Muscle layer of duodenum (tissue), 2 donors: Measurements from ENCODE around the gene ZSCAN25.
A peak's percentile ranks its signal among the peaks of the same experiment; 100 is the strongest.

Source experiments
- H3K27ac ChIP-seq: one replicate; pipeline ENCODE4 v1.7.0; 2013; ENCODE audit warnings: mild to moderate bottlenecking, low read length
- H3K27me3 ChIP-seq: one replicate; pipeline ENCODE4 v1.7.0; 2013; ENCODE audit warnings: low read depth, mild to moderate bottlenecking, control low read depth, low read length
- H3K36me3 ChIP-seq, 2 donors: one replicate each; pipeline ENCODE4 v1.7.0; 2013; ENCODE audit warnings: low read length in 2 of 2, control low read depth in 1 of 2, mild to moderate bottlenecking in 1 of 2; ENCODE audit not compliant: insufficient read depth in 2 of 2, control insufficient read depth in 1 of 2
- H3K4me1 ChIP-seq, 2 donors: one replicate each; pipeline ENCODE4 v1.7.0; 2013; ENCODE audit warnings: low read length in 2 of 2, mild to moderate bottlenecking in 2 of 2, control low read depth in 1 of 2, moderate library complexity in 1 of 2; ENCODE audit not compliant: insufficient read depth in 2 of 2, control insufficient read depth in 1 of 2
- H3K4me3 ChIP-seq, 2 donors: one replicate each; pipeline ENCODE4 v1.7.0; 2013; ENCODE audit warnings: low read length in 2 of 2, low read depth in 1 of 2, mild to moderate bottlenecking in 1 of 2
- H3K9me3 ChIP-seq, 2 donors: one replicate each; pipeline ENCODE4 v1.7.0; 2013; ENCODE audit warnings: low read length in 2 of 2, control low read depth in 1 of 2, mild to moderate bottlenecking in 1 of 2; ENCODE audit not compliant: control insufficient read depth in 1 of 2
- donor health status: healthy.

The ZSCAN25 gene

GRCh38 chr7:99596408-99596955 lies 20.3 kb upstream of the ZSCAN25 start:
- H3K36me3 ChIP-seq: no peaks in the 10 kb centered on the region
- H3K27ac ChIP-seq: no peak overlapping the region
- no peaks in the 10 kb centered on the region for H3K4me1 ChIP-seq
- no peak overlapping the region for H3K4me3 ChIP-seq
- no peaks in the 10 kb centered on the region for H3K27me3 ChIP-seq
- H3K9me3 ChIP-seq: no peaks in the 10 kb centered on the region

- H3K4me3 ChIP-seq: no peak within 1 kb of the TSS
- no peaks in the 10 kb centered on the region for H3K36me3 ChIP-seq
- no peak within 1 kb of the TSS for H3K27ac ChIP-seq
- H3K4me1 ChIP-seq: no peaks in the 10 kb centered on the region
- no peaks in the 10 kb centered on the region for H3K27me3 ChIP-seq
- no peaks in the 10 kb centered on the region for H3K9me3 ChIP-seq
Measured at GRCh38 chr7:99597762-99598501, 18.8 kb upstream of the ZSCAN25 start, which contains the start of gene TMEM225B. TMEM225B (plus strand) TSS chr7:99598267; CDS start chr7:99604389, 6,122 bp downstream.

GRCh38 chr7:99599836-99600235 lies 16.9 kb upstream of the ZSCAN25 start:
- no peaks in the 10 kb centered on the region for H3K4me1 ChIP-seq
- no peaks in the 10 kb centered on the region for H3K36me3 ChIP-seq
- no peak overlapping the region for H3K27ac ChIP-seq
- no peaks in the 10 kb centered on the region for H3K27me3 ChIP-seq
- H3K9me3 ChIP-seq: no peaks in the 10 kb centered on the region
- H3K4me3 ChIP-seq: no peak overlapping the region

GRCh38 chr7:99601656-99602310 lies 15.0 kb upstream of the ZSCAN25 start:
- H3K27me3 ChIP-seq: no peaks in the 10 kb centered on the region
- H3K36me3 ChIP-seq: no peaks in the 10 kb centered on the region
- H3K9me3 ChIP-seq: no peaks in the 10 kb centered on the region
- H3K27ac ChIP-seq: no peak overlapping the region
- H3K4me3 ChIP-seq: no peak overlapping the region
- H3K4me1 ChIP-seq: no peaks in the 10 kb centered on the region

GRCh38 chr7:99605527-99605926 lies 11.2 kb upstream of the ZSCAN25 start:
- Histone ChIP-seq H3K4me3 (no peak overlapping the region), H3K27ac (no peak overlapping the region), H3K4me1 (no peaks in the 10 kb centered on the region), H3K27me3 (no peaks in the 10 kb centered on the region), H3K9me3 (no peaks in the 10 kb centered on the region), H3K36me3 (no peaks in the 10 kb centered on the region)

- no peaks in the 10 kb centered on the region for H3K9me3 ChIP-seq
- no peak overlapping the region for H3K4me3 ChIP-seq
- no peaks in the 10 kb centered on the region for H3K36me3 ChIP-seq
- H3K4me1 ChIP-seq: no peaks in the 10 kb centered on the region
- no peak overlapping the region for H3K27ac ChIP-seq
- no peaks in the 10 kb centered on the region for H3K27me3 ChIP-seq
Measured at GRCh38 chr7:99606531-99606930, 10.2 kb upstream of the ZSCAN25 start.

GRCh38 chr7:99607548-99607947 lies 9.2 kb upstream of the ZSCAN25 start:
- no peaks in the 10 kb centered on the region for H3K27me3 ChIP-seq
- H3K36me3 ChIP-seq: no peaks in the 10 kb centered on the region
- H3K27ac ChIP-seq: no peak overlapping the region
- H3K4me3 ChIP-seq: no peak overlapping the region
- H3K9me3 ChIP-seq: no peaks in the 10 kb centered on the region
- H3K4me1 ChIP-seq: no peaks in the 10 kb centered on the region

- no peak overlapping the region for H3K27ac ChIP-seq
- H3K4me1 ChIP-seq: peaks cover 0 to 16% of the 10 kb centered on the region in 2 donors
- H3K4me3 ChIP-seq: no peak overlapping the region
- H3K36me3 ChIP-seq: peaks cover 10 to 12% of the 10 kb centered on the region in 2 donors
- no peaks in the 10 kb centered on the region for H3K9me3 ChIP-seq
- no peaks in the 10 kb centered on the region for H3K27me3 ChIP-seq
Measured at GRCh38 chr7:99614495-99614894, 2.3 kb upstream of the ZSCAN25 start.

- H3K27ac ChIP-seq: no peak overlapping the region
- no peaks in the 10 kb centered on the region for H3K9me3 ChIP-seq
- H3K4me1 ChIP-seq: peaks cover 0 to 16% of the 10 kb centered on the region in 2 donors
- peaks cover 24 to 27% of the 10 kb centered on the region in 2 donors for H3K36me3 ChIP-seq
- peak overlapping the region; percentile 94 to 99 for H3K4me3 ChIP-seq
- no peaks in the 10 kb centered on the region for H3K27me3 ChIP-seq
Measured at GRCh38 chr7:99615989-99616358, 772 bp upstream of the ZSCAN25 start.

- Histone ChIP-seq H3K27ac (peak overlapping the region; percentile 82), H3K4me3 (peak overlapping the region; percentile 94 to 99), H3K9me3 (no peaks in the 10 kb centered on the region), H3K4me1 (peaks cover 0 to 16% of the 10 kb centered on the region in 2 donors), H3K27me3 (no peaks in the 10 kb centered on the region), H3K36me3 (peaks cover 34 to 40% of the 10 kb centered on the region in 2 donors)
Measured at GRCh38 chr7:99617192-99617781, 541 bp downstream of the ZSCAN25 start.

GRCh38 chr7:99618726-99619125 lies 2.0 kb downstream of the ZSCAN25 start:
- no peaks in the 10 kb centered on the region for H3K9me3 ChIP-seq
- peaks cover 47 to 55% of the 10 kb centered on the region in 2 donors for H3K36me3 ChIP-seq

More at GRCh38 chr7:99618726-99619125, 2.0 kb downstream of the ZSCAN25 start:
- Histone ChIP-seq H3K27ac (no peak overlapping the region), H3K4me1 (peaks cover 0 to 16% of the 10 kb centered on the region in 2 donors), H3K27me3 (no peaks in the 10 kb centered on the region), H3K4me3 (no peak overlapping the region)
